ENCODE results near the gene KRT78.

Gene KRT78

DNA sequence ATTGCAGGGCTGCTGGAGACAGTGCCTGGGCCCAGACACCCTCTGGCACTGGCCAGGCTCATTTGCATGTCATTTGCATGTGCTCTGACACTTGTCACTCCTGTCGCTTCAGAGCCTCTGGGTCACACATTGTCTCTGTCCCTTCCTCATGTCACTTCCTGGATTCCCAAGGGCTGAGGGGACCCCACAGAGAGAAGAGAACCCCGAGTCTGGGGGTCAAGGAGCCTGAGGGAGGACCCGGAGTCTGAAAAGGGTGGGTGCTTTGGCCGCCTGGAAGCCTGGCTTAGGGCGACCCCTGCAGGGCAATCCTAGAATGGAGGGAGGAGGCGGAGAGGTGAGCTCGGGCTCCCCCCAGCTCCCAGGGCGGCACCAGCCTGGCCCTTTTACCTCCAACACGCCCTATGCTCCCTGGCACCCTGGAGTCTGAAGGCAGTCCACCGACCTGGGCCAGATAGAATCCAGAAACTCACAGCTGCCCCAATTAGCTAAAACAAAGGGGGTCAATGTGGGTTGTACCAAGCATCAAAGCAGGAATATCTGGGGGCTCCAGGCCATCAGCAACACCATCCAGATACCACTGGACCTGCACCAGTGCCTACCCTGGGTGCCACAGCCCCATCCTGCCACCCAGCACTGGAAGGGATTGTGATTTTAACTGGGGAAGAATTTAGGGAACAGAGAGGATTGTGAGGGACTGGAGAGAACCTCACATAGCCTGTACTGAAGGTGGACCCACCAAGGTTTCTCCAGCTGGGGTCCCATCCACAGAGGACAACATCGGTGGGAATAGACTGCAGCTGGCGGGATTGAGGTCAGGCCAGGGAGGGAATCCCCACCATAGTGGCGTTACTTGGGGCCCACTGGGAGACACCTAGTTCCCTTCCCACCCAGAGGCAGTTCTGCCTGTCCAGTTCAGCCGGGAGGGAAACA lies 21.8 kb upstream of the KRT78 start:
- peak; percentile 85 for DNase-seq (ENCODE audit: low read depth)
- peak; percentile 78 for TF ChIP-seq CTCF (IDR thresholded peaks at IDR 0.05; ENCODE audit: insufficient read depth, low read depth, low read length, missing control alignments)
- peak overlapping the region; percentile 18 for H3K4me3 ChIP-seq (ENCODE audit: low read length)

DNA sequence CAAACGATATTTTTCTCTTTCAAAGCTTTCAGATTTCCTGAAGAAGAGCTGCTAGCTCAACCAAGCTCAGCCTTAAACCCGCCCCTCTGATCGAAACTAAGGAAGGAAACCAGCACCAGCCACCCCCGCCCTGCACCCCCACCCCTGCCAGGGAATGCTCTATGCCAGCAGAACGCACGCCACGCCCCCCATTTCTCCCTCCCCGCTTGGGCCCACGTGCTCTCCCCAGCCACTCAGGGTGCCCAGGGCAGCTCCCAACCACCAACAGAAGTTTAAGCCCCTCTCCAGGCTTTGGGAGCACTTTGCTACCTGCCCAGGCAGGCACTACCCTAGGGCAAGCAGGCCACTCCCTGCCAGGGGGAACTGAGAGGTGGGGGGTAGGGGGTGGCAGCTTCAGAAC lies 18.8 kb upstream of the KRT78 start:
- no peak for TF ChIP-seq CTCF (IDR thresholded peaks at IDR 0.05; ENCODE audit: insufficient read depth, low read depth, low read length, missing control alignments)

DNA sequence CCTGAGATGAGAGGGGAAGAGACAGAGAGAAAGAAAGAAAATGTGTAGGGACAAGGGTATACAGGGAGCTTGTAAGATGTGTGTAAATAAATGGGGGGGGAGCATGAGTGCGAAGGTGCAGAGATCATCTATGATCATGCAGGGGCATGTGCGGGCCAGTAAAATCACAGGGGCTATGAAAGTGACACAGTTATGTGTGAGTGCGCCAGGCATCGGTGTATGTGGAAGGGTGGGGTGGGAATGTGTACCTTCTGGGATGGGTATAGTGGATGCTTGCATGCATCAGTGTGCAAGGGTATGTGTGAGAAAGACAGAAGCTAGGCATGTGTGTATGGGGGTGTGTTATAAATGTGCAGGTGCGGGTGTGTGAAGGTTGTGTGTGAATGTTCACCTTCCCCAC lies 18.4 kb upstream of the KRT78 start:
- H3K4me3 ChIP-seq (ENCODE audit: low read length), result no peak overlapping the region
- DNase-seq (ENCODE audit: low read depth), result peak; percentile 56
- no peak for TF ChIP-seq CTCF (IDR thresholded peaks at IDR 0.05; ENCODE audit: insufficient read depth, low read depth, low read length, missing control alignments)

More for the DNA sequence above, 18.8 kb upstream of the KRT78 start:
- DNase-seq (ENCODE audit: low read depth), result peak; percentile 96
- H3K4me3 ChIP-seq (ENCODE audit: low read length), result no peak overlapping the region

DNA sequence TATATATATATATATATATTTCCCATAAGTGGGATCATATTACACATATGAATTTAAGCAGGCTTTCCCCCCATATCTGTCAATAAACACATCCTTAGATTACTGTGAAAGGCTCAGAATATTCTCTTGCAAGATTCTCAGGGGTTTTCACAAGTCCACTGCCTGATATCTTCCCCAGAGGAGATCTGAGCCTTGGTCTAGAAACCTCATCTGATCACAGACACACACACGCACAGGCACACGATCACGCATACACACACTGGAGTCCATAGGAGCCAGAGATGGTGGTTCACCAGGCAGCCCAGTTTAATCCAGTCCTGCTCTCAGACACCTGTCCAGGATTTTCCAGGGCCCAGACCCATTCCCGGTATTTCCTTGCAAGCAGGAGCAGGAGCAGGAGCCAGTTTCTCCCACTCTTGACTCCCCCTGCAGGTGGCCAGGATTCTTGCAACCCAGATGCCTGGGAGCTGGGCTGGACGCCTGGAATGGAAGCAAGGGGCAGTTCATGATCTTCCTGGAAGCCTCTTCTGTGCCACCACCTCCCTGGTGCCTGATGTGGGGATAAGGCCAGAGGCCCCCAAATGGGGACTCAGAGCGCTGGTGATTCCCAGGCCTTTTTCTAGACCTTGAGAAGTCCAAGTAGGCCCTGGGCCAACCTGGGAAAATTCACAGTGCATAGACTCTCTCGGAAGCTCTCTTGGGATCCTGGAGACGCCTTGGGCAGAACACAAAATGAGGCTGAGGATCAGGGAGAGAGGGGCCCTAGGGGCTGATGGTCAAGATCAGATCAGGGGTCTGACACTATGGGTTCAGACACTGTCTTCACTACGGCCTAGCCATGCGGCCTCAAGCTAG lies 16.5 kb upstream of the KRT78 start:
- H3K4me3 ChIP-seq (ENCODE audit: low read length), result no peak overlapping the region
- TF ChIP-seq CTCF (IDR thresholded peaks at IDR 0.05; ENCODE audit: insufficient read depth, low read depth, low read length, missing control alignments), result peak; percentile 94
- DNase-seq (ENCODE audit: low read depth), result peak; percentile 86

DNA sequence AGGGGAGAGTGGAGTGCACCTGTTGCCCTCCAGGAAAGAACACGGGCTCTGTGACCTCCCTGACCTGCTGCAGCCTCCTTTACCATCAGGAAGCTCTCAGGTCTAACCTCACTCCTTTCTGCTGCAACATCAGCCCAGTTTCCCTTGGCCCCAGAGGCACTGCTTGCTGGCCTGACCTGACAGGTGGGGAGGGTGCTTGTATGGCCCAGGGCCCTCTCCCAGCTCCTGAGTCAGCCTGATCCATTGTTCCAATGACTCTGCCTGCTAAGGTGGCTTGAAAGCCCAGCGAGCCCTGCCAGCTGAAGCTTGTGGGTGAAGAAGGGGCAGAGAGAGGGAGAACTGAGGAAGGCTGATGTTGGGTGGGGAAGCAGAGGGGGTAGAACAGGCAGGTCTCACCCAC lies 13.2 kb upstream of the KRT78 start:
- no peak overlapping the region for H3K4me3 ChIP-seq (ENCODE audit: low read length)
- TF ChIP-seq CTCF (IDR thresholded peaks at IDR 0.05; ENCODE audit: insufficient read depth, low read depth, low read length, missing control alignments), result no peak
- peak; percentile 86 for DNase-seq (ENCODE audit: low read depth)

GRCh38 chr12:52861511-52861910 lies 12.7 kb upstream of the KRT78 start:
- TF ChIP-seq CTCF (IDR thresholded peaks at IDR 0.05; ENCODE audit: insufficient read depth, low read depth, low read length, missing control alignments), result no peak
- DNase-seq (ENCODE audit: low read depth), result no peak
- H3K4me3 ChIP-seq (ENCODE audit: low read length), result no peak overlapping the region

All from epithelial cell of esophagus (primary cell).